ENCODE measurements around the gene ENAM.
"Not testable (repeated sequence)": the region's sequence is repeated elsewhere in the genome, so short reads cannot be mapped to it uniquely, and the experiment has no call there.

Gene ENAM

DNA sequence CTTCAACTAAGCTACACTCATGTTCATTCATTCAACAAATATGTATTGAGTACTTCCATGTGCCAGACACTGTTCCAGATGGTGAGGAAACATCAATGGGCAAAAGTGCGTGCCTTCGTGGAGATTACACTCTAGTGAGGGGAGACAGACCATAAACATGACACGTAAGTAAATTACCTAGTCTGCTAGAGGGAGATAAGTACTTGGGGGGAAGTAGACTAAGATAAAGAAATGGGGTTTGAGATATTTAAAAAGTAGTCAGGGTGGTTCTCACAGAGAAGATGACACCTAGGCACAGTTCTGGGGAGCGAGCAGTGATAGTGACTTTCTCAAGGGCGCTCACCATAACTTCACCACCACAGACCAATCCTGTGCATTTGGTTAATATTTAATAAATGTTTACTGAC, 26.1 kb downstream of the ENAM start:
- H3K4me1 Mint-ChIP-seq = no peaks in the 10 kb centered on the region
- H3K4me3 Mint-ChIP-seq = no peak overlapping the region
- ATAC-seq = no peak
- H3K9me3 Mint-ChIP-seq = no peaks in the 10 kb centered on the region
- DNase-seq (ENCODE audit: low spot score in 2 of 2) = no peak
- no peak overlapping the region for H3K27ac Mint-ChIP-seq
- H3K36me3 Mint-ChIP-seq = no peaks in the 10 kb centered on the region

- Mint-ChIP-seq H3K4me3 (no peak overlapping the region), H3K9me3 (no peaks in the 10 kb centered on the region), H3K27ac (no peak overlapping the region), H3K4me1 (no peaks in the 10 kb centered on the region), H3K36me3 (no peaks in the 10 kb centered on the region)
- ATAC-seq = no peak
- DNase-seq (ENCODE audit: low spot score in 2 of 2) = no peak
Measured at GRCh38 chr4:70657326-70657725, 28.8 kb downstream of the ENAM start.

GRCh38 chr4:70658418-70658817, 29.9 kb downstream of the ENAM start:
- ATAC-seq (no peak), DNase-seq (ENCODE audit: low spot score in 2 of 2) (no peak)
- no peak overlapping the region for H3K4me3 Mint-ChIP-seq
- no peaks in the 10 kb centered on the region for H3K4me1 Mint-ChIP-seq
- no peaks in the 10 kb centered on the region for H3K36me3 Mint-ChIP-seq
- no peaks in the 10 kb centered on the region for H3K9me3 Mint-ChIP-seq
- no peak overlapping the region for H3K27ac Mint-ChIP-seq

- Mint-ChIP-seq H3K9me3 (no peaks in the 10 kb centered on the region), H3K27ac (no peak overlapping the region), H3K4me3 (no peak overlapping the region), H3K4me1 (no peaks in the 10 kb centered on the region), H3K36me3 (no peaks in the 10 kb centered on the region)
- ATAC-seq (no peak), DNase-seq (ENCODE audit: low spot score in 2 of 2) (no peak)
Measured at GRCh38 chr4:70660106-70660505, 31.6 kb downstream of the ENAM start.

GRCh38 chr4:70661309-70661922, 32.9 kb downstream of the ENAM start:
- not testable (repeated sequence) for H3K4me1 Mint-ChIP-seq, H3K4me3 Mint-ChIP-seq, H3K27ac Mint-ChIP-seq, H3K36me3 Mint-ChIP-seq, H3K9me3 Mint-ChIP-seq
- ATAC-seq (peak; percentile 81), DNase-seq (ENCODE audit: low spot score in 2 of 2) (peak in 1 of 2 donors; percentile 58)

DNA sequence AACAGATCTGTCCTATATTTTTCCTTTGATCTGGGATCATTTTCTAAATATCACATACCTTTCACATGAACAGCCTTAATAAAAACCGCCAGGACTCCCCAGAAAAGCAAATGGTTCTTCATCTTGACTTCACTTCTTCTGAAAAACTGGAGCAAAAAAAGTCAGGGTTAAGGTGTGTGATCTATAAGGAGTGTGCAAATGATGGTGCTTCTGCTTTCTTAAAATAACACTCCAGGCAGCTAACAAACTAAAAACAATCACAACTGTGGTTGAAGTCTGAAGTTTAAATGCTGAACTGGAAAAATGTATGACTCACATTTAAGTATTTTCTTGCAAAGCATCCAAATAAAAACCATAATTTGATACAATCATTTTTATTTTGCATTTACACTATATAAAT, 37.8 kb downstream of the ENAM start, which contains the start of gene JCHAIN:
TSS of gene JCHAIN (minus strand) at position 140 of the 400 bp plus-strand sequence. CDS start at position 122, 18 bp downstream.
- DNase-seq (ENCODE audit: low spot score in 2 of 2) (no peak), ATAC-seq (no peak)
- Mint-ChIP-seq H3K4me3 (no peak within 1 kb of the TSS), H3K27ac (no peak within 1 kb of the TSS), H3K4me1 (no peaks in the 10 kb centered on the region), H3K9me3 (no peaks in the 10 kb centered on the region), H3K36me3 (no peaks in the 10 kb centered on the region)

GRCh38 chr4:70667740-70668535, 39.4 kb downstream of the ENAM start:
- Mint-ChIP-seq H3K27ac (no peak overlapping the region), H3K4me3 (no peak overlapping the region), H3K36me3 (no peaks in the 10 kb centered on the region), H3K9me3 (no peaks in the 10 kb centered on the region), H3K4me1 (no peaks in the 10 kb centered on the region)
- DNase-seq (ENCODE audit: low spot score in 2 of 2) (no peak), ATAC-seq (no peak)

DNA sequence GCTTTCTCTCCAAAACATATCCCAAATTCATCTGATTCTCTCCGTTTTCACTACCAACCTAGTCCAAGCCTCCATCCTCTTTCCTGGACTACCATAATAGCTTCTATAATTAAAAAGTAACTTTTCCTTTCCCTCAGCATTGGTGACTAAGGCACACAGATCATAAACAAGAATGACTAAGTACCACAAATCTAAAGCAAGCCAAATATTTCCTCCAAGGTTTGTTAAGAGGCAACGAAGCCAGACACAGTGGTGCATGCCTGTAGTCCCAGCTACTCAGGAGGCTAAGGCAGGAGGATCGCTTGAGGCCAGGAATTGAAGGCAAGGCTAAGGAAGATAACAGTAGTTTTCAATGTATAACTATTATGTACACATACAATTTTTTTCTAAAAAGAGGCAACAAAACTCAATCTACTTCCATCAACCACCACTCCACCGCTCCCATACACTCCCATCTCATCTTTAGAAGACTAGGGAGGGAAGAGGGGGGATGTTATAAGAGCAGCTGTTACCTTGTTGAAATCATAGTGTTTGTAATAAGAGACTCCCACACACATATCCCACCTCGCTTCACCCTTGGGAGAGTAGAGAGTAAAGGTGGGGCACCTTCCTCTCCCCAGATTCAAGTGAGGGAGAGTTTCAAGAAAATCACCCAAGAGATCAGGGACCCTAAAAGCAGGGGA, 41.9 kb downstream of the ENAM start:
- Mint-ChIP-seq H3K27ac (no peak overlapping the region), H3K4me1 (no peaks in the 10 kb centered on the region), H3K4me3 (no peak overlapping the region), H3K9me3 (no peaks in the 10 kb centered on the region), H3K36me3 (no peaks in the 10 kb centered on the region)
- ATAC-seq = no peak
- DNase-seq (ENCODE audit: low spot score in 2 of 2) = no peak

DNA sequence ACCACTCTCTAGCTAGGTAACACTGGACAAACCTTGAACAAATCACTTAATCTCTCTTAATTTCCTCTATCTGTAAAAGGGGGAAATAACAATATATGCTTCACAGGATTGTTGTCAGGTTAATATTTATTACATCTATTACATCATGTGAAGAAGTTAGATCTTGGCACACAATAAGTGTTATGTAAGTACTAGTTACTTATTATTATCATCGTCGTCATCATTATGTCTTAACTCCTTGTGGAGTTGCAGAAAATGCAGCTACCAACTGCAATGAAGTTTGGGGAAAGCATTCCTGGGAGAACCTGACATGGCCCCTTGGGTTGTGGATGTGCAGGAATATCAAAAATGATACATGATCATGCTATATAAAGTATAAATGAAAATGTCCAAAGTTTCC, 42.5 kb downstream of the ENAM start:
- H3K27ac Mint-ChIP-seq = no peak overlapping the region
- no peaks in the 10 kb centered on the region for H3K4me1 Mint-ChIP-seq
- ATAC-seq = no peak

GRCh38 chr4:70674191-70674590, 45.6 kb downstream of the ENAM start:
- ATAC-seq = no peak
- Mint-ChIP-seq H3K4me3 (no peak overlapping the region), H3K27ac (no peak overlapping the region), H3K4me1 (no peaks in the 10 kb centered on the region), H3K36me3 (no peaks in the 10 kb centered on the region), H3K9me3 (no peaks in the 10 kb centered on the region)
- DNase-seq (ENCODE audit: low spot score in 2 of 2) = no peak

More for the DNA sequence above, 42.5 kb downstream of the ENAM start:
- H3K9me3 Mint-ChIP-seq = no peaks in the 10 kb centered on the region
- H3K36me3 Mint-ChIP-seq = no peaks in the 10 kb centered on the region
- H3K4me3 Mint-ChIP-seq = no peak overlapping the region
- DNase-seq (ENCODE audit: low spot score in 2 of 2) = no peak

DNA sequence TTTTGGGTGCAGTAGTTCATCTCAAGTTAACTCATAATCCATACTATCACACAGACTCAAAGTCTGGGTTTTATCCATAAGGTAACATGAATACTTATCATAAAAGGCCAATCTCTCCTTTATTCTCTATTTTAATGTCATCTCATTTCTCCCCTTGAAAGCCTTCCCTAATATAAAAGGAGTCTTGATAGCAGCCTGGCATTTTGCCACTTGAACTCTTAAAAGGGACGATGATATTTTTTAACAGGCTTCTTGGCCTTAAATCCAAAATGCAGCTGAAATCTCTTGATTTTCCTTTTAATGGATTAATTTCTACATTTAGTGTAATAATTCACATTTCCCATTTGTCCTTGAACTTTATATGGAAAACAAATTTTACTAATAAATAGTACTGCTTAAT, 46.2 kb downstream of the ENAM start:
- no peak for ATAC-seq
- Mint-ChIP-seq H3K27ac (no peak overlapping the region), H3K9me3 (no peaks in the 10 kb centered on the region), H3K36me3 (no peaks in the 10 kb centered on the region), H3K4me3 (no peak overlapping the region), H3K4me1 (no peaks in the 10 kb centered on the region)
- no peak for DNase-seq (ENCODE audit: low spot score in 2 of 2)

- ATAC-seq (no peak), DNase-seq (ENCODE audit: low spot score in 2 of 2) (no peak)
- no peaks in the 10 kb centered on the region for H3K36me3 Mint-ChIP-seq
- H3K4me3 Mint-ChIP-seq = no peak overlapping the region
- no peaks in the 10 kb centered on the region for H3K9me3 Mint-ChIP-seq
- H3K4me1 Mint-ChIP-seq = no peaks in the 10 kb centered on the region
- no peak overlapping the region for H3K27ac Mint-ChIP-seq
Measured at GRCh38 chr4:70676554-70677090, 48.1 kb downstream of the ENAM start.

- DNase-seq (ENCODE audit: low spot score in 2 of 2) (no peak), ATAC-seq (no peak)
- H3K36me3 Mint-ChIP-seq = no peaks in the 10 kb centered on the region
- H3K4me3 Mint-ChIP-seq = no peak overlapping the region
- H3K4me1 Mint-ChIP-seq = no peaks in the 10 kb centered on the region
- no peak overlapping the region for H3K27ac Mint-ChIP-seq
- no peaks in the 10 kb centered on the region for H3K9me3 Mint-ChIP-seq
Measured at GRCh38 chr4:70678383-70678999, 49.9 kb downstream of the ENAM start.

GRCh38 chr4:70680934-70681333, 52.4 kb downstream of the ENAM start:
- Mint-ChIP-seq H3K4me1 (no peaks in the 10 kb centered on the region), H3K27ac (no peak overlapping the region), H3K4me3 (no peak overlapping the region), H3K36me3 (no peaks in the 10 kb centered on the region), H3K9me3 (no peaks in the 10 kb centered on the region)
- no peak for ATAC-seq
- no peak for DNase-seq (ENCODE audit: low spot score in 2 of 2)

- Mint-ChIP-seq H3K4me3 (no peak overlapping the region), H3K9me3 (no peaks in the 10 kb centered on the region), H3K27ac (no peak overlapping the region), H3K36me3 (no peaks in the 10 kb centered on the region), H3K4me1 (no peaks in the 10 kb centered on the region)
- DNase-seq (ENCODE audit: low spot score in 2 of 2) = no peak
- ATAC-seq = no peak
Measured at GRCh38 chr4:70681704-70682103, 53.2 kb downstream of the ENAM start.
